Left ventricle myocardium inferior (tissue), 1 donor: ENCODE results near the gene MTR. TPM values are rescaled to one million over a fixed set of nuclear protein-coding genes. Genes with fewer than 3 reads are reported as not detected.

Source experiments
- DNase-seq: peaks from one replicate; pipeline ENCODE4 v3.0.0-alpha.2; 2020
- H3K27ac ChIP-seq: fragments of 200-600 bp; replicated peaks from 2 replicates; pipeline ENCODE4 v1.8.0; 2021
- H3K27me3 ChIP-seq: fragments of 200-600 bp; 2 replicates; pipeline ENCODE4 v1.8.0; 2021; ENCODE audit warnings: low read depth
- H3K36me3 ChIP-seq: fragments of 200-600 bp; 2 replicates; pipeline ENCODE4 v1.8.0; 2021
- H3K4me1 ChIP-seq: fragments of 200-600 bp; 2 replicates; pipeline ENCODE4 v1.8.0; 2021
- H3K4me3 ChIP-seq: fragments of 200-600 bp; 2 replicates; pipeline ENCODE4 v1.8.0; 2021; ENCODE audit warnings: mild to moderate bottlenecking, moderate library complexity
- H3K9me3 ChIP-seq: fragments of 200-600 bp; replicated peaks from 2 replicates; pipeline ENCODE4 v1.8.0; 2021
- CTCF ChIP-seq: fragments of 200-600 bp; IDR thresholded peaks from 2 replicates; pipeline ENCODE4 v1.8.0; 2021; ENCODE audit warnings: antibody characterized with exemption, mild to moderate bottlenecking, borderline replicate concordance
- intact Hi-C: fragments of 100-400 bp; cut with micrococcal nuclease; formaldehyde crosslinking; loops from one replicate; pipeline ENCODE4 v1.11.0; 2022
- total RNA-seq: library from RNA; stranded (reverse); fragmentation: NEBNext Ultra II Directional; extraction: Animal tissue kit (Norgen Biotek cat#: 25700); gene quantifications from one replicate; pipeline ENCODE4 v1.2.1, GENCODE V29; 2021
- donor health status: DM: no; HTN: yes; CAD: no; lungs with severe emphysema.

The MTR gene
- total RNA-seq, 1 donor from 2014 or later = 47.6 TPM

GRCh38 chr1:236806634-236807033 lies 11.5 kb downstream of the MTR start:
- Histone ChIP-seq H3K36me3 (peaks cover 64% of the 10 kb centered on the region), H3K27me3 (no peaks in the 10 kb centered on the region)

GRCh38 chr1:236808005-236808404 lies 12.9 kb downstream of the MTR start:
- Histone ChIP-seq H3K27me3 (no peaks in the 10 kb centered on the region), H3K4me3 (no peak overlapping the region), H3K36me3 (peaks cover 77% of the 10 kb centered on the region), H3K4me1 (peaks cover 52% of the 10 kb centered on the region), H3K9me3 (no peaks in the 10 kb centered on the region), H3K27ac (no peak overlapping the region)
- intact Hi-C loops = no loop called here
- no peak for DNase-seq
- TF ChIP-seq CTCF = no peak

More at GRCh38 chr1:236806634-236807033, 11.5 kb downstream of the MTR start:
- Histone ChIP-seq H3K4me3 (no peak overlapping the region), H3K27ac (no peak overlapping the region), H3K9me3 (no peaks in the 10 kb centered on the region), H3K4me1 (peaks cover 47% of the 10 kb centered on the region)
- no peak for TF ChIP-seq CTCF
- no peak for DNase-seq
- intact Hi-C loops = no loop called here

- H3K36me3 ChIP-seq = peaks cover 82% of the 10 kb centered on the region
- H3K27me3 ChIP-seq = no peaks in the 10 kb centered on the region
- intact Hi-C loops = no loop called here
- H3K4me1 ChIP-seq = peaks cover 47% of the 10 kb centered on the region
- H3K27ac ChIP-seq = peak overlapping the region; percentile 5
- H3K4me3 ChIP-seq = no peak overlapping the region
- H3K9me3 ChIP-seq = no peaks in the 10 kb centered on the region
- TF ChIP-seq CTCF = no peak
- DNase-seq = no peak
These were observed 13.6 kb downstream of the MTR start for GRCh38 chr1:236808564-236809130.

- no peaks in the 10 kb centered on the region for H3K9me3 ChIP-seq
- TF ChIP-seq CTCF = no peak
- intact Hi-C loops = no loop called here
- H3K4me1 ChIP-seq = peaks cover 42% of the 10 kb centered on the region
- H3K27me3 ChIP-seq = no peaks in the 10 kb centered on the region
- no peak overlapping the region for H3K4me3 ChIP-seq
- H3K36me3 ChIP-seq = peaks cover 82% of the 10 kb centered on the region
- H3K27ac ChIP-seq = peak overlapping the region; percentile 2
- no peak for DNase-seq
These were observed 14.1 kb downstream of the MTR start for GRCh38 chr1:236809148-236809547.

- DNase-seq = no peak
- no peak for TF ChIP-seq CTCF
- peaks cover 85% of the 10 kb centered on the region for H3K36me3 ChIP-seq
These were observed 14.9 kb downstream of the MTR start for GRCh38 chr1:236810018-236810417.

More at GRCh38 chr1:236810018-236810417, 14.9 kb downstream of the MTR start:
- Histone ChIP-seq H3K4me3 (no peak overlapping the region), H3K27me3 (no peaks in the 10 kb centered on the region), H3K27ac (no peak overlapping the region), H3K4me1 (peaks cover 40% of the 10 kb centered on the region), H3K9me3 (no peaks in the 10 kb centered on the region)
- intact Hi-C loops = no loop called here
